H9 (cell line): ENCODE measurements around the gene OR2F1. TPM values are rescaled to one million over a fixed set of nuclear protein-coding genes. Genes with fewer than 3 reads are reported as not detected.

ENCODE experiments used
- DNase-seq: peaks from one replicate; pipeline ENCODE4 v3.0.0-alpha.2; 2017
- H2AFZ ChIP-seq: one replicate; pipeline ENCODE4 v1.6.1; 2013; ENCODE audit warnings: mild to moderate bottlenecking, low read length, control low read depth, moderate library complexity
- H2AK5ac ChIP-seq: 2 replicates; pipeline ENCODE4 v1.6.1; 2013; ENCODE audit warnings: low read length, control low read depth, mixed read lengths; ENCODE audit not compliant: insufficient read length
- H2BK120ac ChIP-seq: one replicate; pipeline ENCODE4 v1.6.1; 2013; ENCODE audit warnings: low read depth, mild to moderate bottlenecking, low read length, control low read depth, inconsistent platforms; ENCODE audit not compliant: poor library complexity, severe bottlenecking
- H2BK12ac ChIP-seq: 2 replicates; pipeline ENCODE4 v1.6.1; 2013; ENCODE audit warnings: low read length, control low read depth, mixed read lengths, low read depth; ENCODE audit not compliant: insufficient read length
- H2BK15ac ChIP-seq: 2 replicates; pipeline ENCODE4 v1.6.1; 2013; ENCODE audit warnings: low read depth, low read length, control low read depth
- H2BK20ac ChIP-seq: one replicate; pipeline ENCODE4 v1.6.1; 2013; ENCODE audit warnings: low read depth, mild to moderate bottlenecking, low read length, control low read depth, inconsistent platforms; ENCODE audit not compliant: poor library complexity, severe bottlenecking
- H2BK5ac ChIP-seq: 2 replicates; pipeline ENCODE4 v1.6.1; 2013; ENCODE audit warnings: low read length, control low read depth, mixed read lengths; ENCODE audit not compliant: insufficient read length
- H3K14ac ChIP-seq: 2 replicates; pipeline ENCODE4 v1.6.1; 2013; ENCODE audit warnings: low read length, control low read depth; ENCODE audit not compliant: insufficient read depth
- H3K18ac ChIP-seq: 2 replicates; pipeline ENCODE4 v1.6.1; 2013; ENCODE audit warnings: low read depth, mild to moderate bottlenecking, mixed read lengths, low read length, control low read depth; ENCODE audit not compliant: insufficient read length
- H3K23ac ChIP-seq: 2 replicates; pipeline ENCODE4 v1.6.1; 2013; ENCODE audit warnings: low read length, control low read depth, mixed read lengths, low read depth; ENCODE audit not compliant: insufficient read length
- H3K23me2 ChIP-seq: 2 replicates; pipeline ENCODE4 v1.6.1; 2013; ENCODE audit warnings: low read depth, mild to moderate bottlenecking, mixed read lengths, low read length, control low read depth; ENCODE audit not compliant: insufficient read length, poor library complexity, severe bottlenecking
- H3K27ac ChIP-seq: 2 replicates; pipeline ENCODE4 v1.5.1; 2013; ENCODE audit warnings: low read length, control low read depth, mixed read lengths, low read depth; ENCODE audit not compliant: insufficient read length
- H3K27me3 ChIP-seq: 2 replicates; pipeline ENCODE4 v1.6.1; 2013; ENCODE audit warnings: low read length, control low read depth, inconsistent platforms; ENCODE audit not compliant: insufficient read depth
- H3K4ac ChIP-seq: 2 replicates; pipeline ENCODE4 v1.6.1; 2013; ENCODE audit warnings: low read depth, mild to moderate bottlenecking, control low read depth, inconsistent platforms, low read length, moderate library complexity
- H3K4me1 ChIP-seq: 2 replicates; pipeline ENCODE4 v1.6.1; 2013; ENCODE audit warnings: low read length, control low read depth, inconsistent platforms; ENCODE audit not compliant: insufficient read depth
- H3K4me2 ChIP-seq: 2 replicates; pipeline ENCODE4 v1.6.1; 2013; ENCODE audit warnings: low read length, control low read depth, mixed read lengths; ENCODE audit not compliant: insufficient read length, insufficient read depth
- H3K56ac ChIP-seq: 2 replicates; pipeline ENCODE4 v1.6.1; 2013; ENCODE audit warnings: low read depth, mild to moderate bottlenecking, mixed read lengths, low read length, control low read depth; ENCODE audit not compliant: insufficient read length
- H3K79me1 ChIP-seq: 2 replicates; pipeline ENCODE4 v1.6.1; 2013; ENCODE audit warnings: low read depth, mild to moderate bottlenecking, moderate library complexity, low read length, control low read depth, inconsistent platforms; ENCODE audit not compliant: insufficient read depth, poor library complexity, severe bottlenecking
- H3K79me2 ChIP-seq: 2 replicates; pipeline ENCODE4 v1.6.1; 2013; ENCODE audit warnings: low read length, control low read depth, inconsistent platforms; ENCODE audit not compliant: insufficient read depth
- H3K9ac ChIP-seq: 2 replicates; pipeline ENCODE4 v1.6.1; 2013; ENCODE audit warnings: low read length, control low read depth, mixed read lengths; ENCODE audit not compliant: insufficient read length; ENCODE audit errors: extremely low read depth
- H3K9me3 ChIP-seq: one replicate; pipeline ENCODE4 v1.6.1; 2013; ENCODE audit warnings: low read depth, low read length, inconsistent platforms; ENCODE audit not compliant: control insufficient read depth
- H3T11ph ChIP-seq: one replicate; pipeline ENCODE4 v1.6.1; 2013; ENCODE audit warnings: mild to moderate bottlenecking, low read length, control low read depth, inconsistent platforms
- H4K20me1 ChIP-seq: one replicate; pipeline ENCODE4 v1.6.1; 2013; ENCODE audit not compliant: control insufficient read depth, insufficient read length, insufficient read depth
- H4K5ac ChIP-seq: 2 replicates; pipeline ENCODE4 v1.6.1; 2013; ENCODE audit warnings: low read depth, mild to moderate bottlenecking, mixed read lengths, low read length, control low read depth; ENCODE audit not compliant: insufficient read length
- H4K8ac ChIP-seq: replicated peaks from 2 replicates; pipeline ENCODE4 v1.6.1; 2013; ENCODE audit warnings: low read length, control low read depth, mixed read lengths, low read depth; ENCODE audit not compliant: insufficient read length
- H4K91ac ChIP-seq: 2 replicates; pipeline ENCODE4 v1.6.1; 2013; ENCODE audit warnings: low read depth, mild to moderate bottlenecking, moderate library complexity, mixed read lengths, low read length, control low read depth; ENCODE audit not compliant: insufficient read length
- H3K27ac Mint-ChIP-seq, 3 experiments: 2 replicates in 2 of 3; 3 replicates in 1 of 3; pipeline ENCODE4 v1.8.0; 2020 to 2021; ENCODE audit warnings: mixed read lengths in 3 of 3, mild to moderate bottlenecking in 1 of 3, moderate library complexity in 1 of 3
- H3K27me3 Mint-ChIP-seq: 2 replicates; pipeline ENCODE4 v1.8.0; 2021; ENCODE audit warnings: low read depth, mild to moderate bottlenecking, moderate library complexity, mixed read lengths
- H3K36me3 Mint-ChIP-seq, 3 experiments: 2 replicates in 2 of 3; 3 replicates in 1 of 3; pipeline ENCODE4 v1.8.0; 2020 to 2021; ENCODE audit warnings: low read depth in 3 of 3, mixed read lengths in 3 of 3; ENCODE audit not compliant: insufficient read depth in 1 of 3
- H3K4me1 Mint-ChIP-seq, 2 experiments: 2 replicates each; pipeline ENCODE4 v1.8.0; 2020; ENCODE audit warnings: mixed read lengths in 2 of 2
- H3K4me3 Mint-ChIP-seq, 2 experiments: 2 replicates in 1 of 2; 3 replicates in 1 of 2; pipeline ENCODE4 v1.8.0; 2020 to 2021; ENCODE audit warnings: mild to moderate bottlenecking in 2 of 2, mixed read lengths in 2 of 2, moderate library complexity in 1 of 2
- H3K9me3 Mint-ChIP-seq, 2 experiments: 2 replicates in 1 of 2; 3 replicates in 1 of 2; pipeline ENCODE4 v1.8.0; 2020; ENCODE audit warnings: mild to moderate bottlenecking in 2 of 2, mixed read lengths in 2 of 2, moderate library complexity in 1 of 2
- CTCF ChIP-seq: fragments of 200-600 bp; sonication (generic); conservative IDR thresholded peaks from 3 replicates; pipeline ENCODE4 v1.8.0; 2021; ENCODE audit warnings: antibody characterized with exemption, mild to moderate bottlenecking
- WGBS: extraction: QIAGEN DNeasy Blood & Tissue Kit; methylation state at CpG from one replicate; pipeline ENCODE4 v1.1.7; 2013; ENCODE audit warnings: missing lambda C conversion rate, low lambda C conversion rate, mixed read lengths; ENCODE audit not compliant: insufficient read length; ENCODE audit errors: extremely low coverage; 5-methylcytosine and 5-hydroxymethylcytosine counted together
- total RNA-seq: library from RNA; stranded (reverse); gene quantifications from 2 replicates; pipeline ENCODE4 v1.2.1, GENCODE V29; 2021

Gene OR2F1
- total RNA-seq, 1 experiment from 2014 or later, result not detected

GRCh38 chr7:144011458-144012230 lies 57.0 kb downstream of the OR2F1 start:
- H2AK5ac ChIP-seq, result no peak overlapping the region
- Mint-ChIP-seq H3K36me3 (peaks cover 12 to 22% (median 18%) of the 10 kb centered on the region in 3 experiments), H3K9me3 (peaks cover 35 to 36% of the 10 kb centered on the region in 2 experiments), H3K27me3 (peaks cover 3% of the 10 kb centered on the region), H3K4me1 (no peaks in the 10 kb centered on the region), H3K27ac (no peak overlapping the region), H3K4me3 (no peak overlapping the region)
- no peak overlapping the region for H2BK15ac ChIP-seq
- H3K27me3 ChIP-seq, result no peaks in the 10 kb centered on the region
- no peak overlapping the region for H3K27ac ChIP-seq
- H3K79me1 ChIP-seq, result no peaks in the 10 kb centered on the region
- H3K79me2 ChIP-seq, result no peaks in the 10 kb centered on the region
- no peak overlapping the region for H4K8ac ChIP-seq
- no peak overlapping the region for H2AFZ ChIP-seq
- H4K20me1 ChIP-seq, result no peaks in the 10 kb centered on the region
- no peak overlapping the region for H3K56ac ChIP-seq
- H3K4ac ChIP-seq, result no peak overlapping the region
- no peak overlapping the region for H3K23ac ChIP-seq
- no peak for TF ChIP-seq CTCF
- H3K4me2 ChIP-seq, result no peak overlapping the region
- no peak overlapping the region for H3T11ph ChIP-seq
- no CpG with 5 or more reads among the region's 5 CpGs for WGBS
- H3K14ac ChIP-seq, result no peak overlapping the region
- no peak overlapping the region for H3K18ac ChIP-seq
- H3K9ac ChIP-seq, result no peak overlapping the region
- H4K91ac ChIP-seq, result no peak overlapping the region
- DNase-seq, result no peak
- no peaks in the 10 kb centered on the region for H3K23me2 ChIP-seq
- H3K9me3 ChIP-seq, result peaks cover 12% of the 10 kb centered on the region
- no peak overlapping the region for H2BK5ac ChIP-seq
- no peak overlapping the region for H2BK20ac ChIP-seq
- H4K5ac ChIP-seq, result no peak overlapping the region
- no peaks in the 10 kb centered on the region for H3K4me1 ChIP-seq
- H2BK120ac ChIP-seq, result no peak overlapping the region
- H2BK12ac ChIP-seq, result no peak overlapping the region

Other genes with a start within 250 kb of the OR2F1 start
- gene CTAGE6, start 197.1 kb upstream of the OR2F1 start, total RNA-seq, result not detected in 2 replicates
- gene TCAF1, start 52.7 kb upstream of the OR2F1 start, total RNA-seq, result 43.9 and 46.8 TPM in 2 replicates
- gene OR2F2, start 19.6 kb upstream of the OR2F1 start, total RNA-seq, result not detected in 2 replicates
- not detected in 2 replicates for gene OR6B1, start 45.5 kb downstream of the OR2F1 start, total RNA-seq
- not detected in 2 replicates for gene OR2A5, start 94.1 kb downstream of the OR2F1 start, total RNA-seq
- 0.13 TPM in 1 of 2 replicates, not detected in the other for gene OR2A25, start 115.0 kb downstream of the OR2F1 start, total RNA-seq
- gene OR2A12, start 131.4 kb downstream of the OR2F1 start, total RNA-seq, result not detected in 2 replicates
- gene OR2A2, start 154.7 kb downstream of the OR2F1 start, total RNA-seq, result not detected in 2 replicates
- gene OR2A14, start 168.3 kb downstream of the OR2F1 start, total RNA-seq, result not detected in 2 replicates
- 4.8 and 6.2 TPM in 2 replicates for gene CTAGE4, start 228.6 kb downstream of the OR2F1 start, total RNA-seq
- 18.6 and 19.2 TPM in 2 replicates for gene ARHGEF35, start 241.0 kb downstream of the OR2F1 start, total RNA-seq